HCT116 (cell line): ENCODE results near the gene COL18A1. TPM values are rescaled to one million over a fixed set of nuclear protein-coding genes. Genes with fewer than 3 reads are reported as not detected.

Experiments
- ATAC-seq: fragments of 200-7000 bp; cut with Tn5 transposase; 2 replicates; pipeline ENCODE4 v1.9.1; 2020; ENCODE audit warnings: mild to moderate bottlenecking, moderate library complexity
- BruUV-seq: library from RNA; stranded (reverse); fragments of 400-500 nt; replicated peaks from 2 replicates; lab custom pipeline; 2021; lab: Mats Ljungman, UMichigan
- CTCF ChIA-PET: fragments of 300-600 bp; sonication (Branson Sonifier 250); formaldehyde crosslinking; loops from one replicate; lab custom pipeline; 2021; ENCODE audit warnings: antibody characterized with exemption; lab: Charles Lee
- POLR2A ChIA-PET: fragments of 300-600, 350-600 bp; sonication (Branson Sonifier 250); formaldehyde crosslinking; loops from one replicate; lab custom pipeline; 2021; ENCODE audit warnings: antibody characterized with exemption; lab: Charles Lee
- RAD21 ChIA-PET, 2 experiments: fragments of 300-600 bp; sonication (Branson Sonifier 250); formaldehyde crosslinking; loops; one replicate each; lab custom pipeline; 2023; ENCODE audit warnings: low total read pairs in 2 of 2; ENCODE audit not compliant: uncharacterized antibody in 2 of 2, unreplicated experiment in 2 of 2, low non-redundant PET in 1 of 2; lab: Charles Lee
- DNase-seq: peaks from one replicate; pipeline ENCODE4 v3.0.0-alpha.2; 2010; ENCODE audit warnings: low read depth, low spot score
- H2AFZ ChIP-seq: fragments of 200-600 bp; shearing (Covaris generic), sonication (generic); 2 replicates; pipeline ENCODE4 v1.6.1; 2017; ENCODE audit warnings: low read depth, mixed run types, mixed read lengths, antibody characterized with exemption, low read length; ENCODE audit not compliant: poor library complexity, severe bottlenecking
- H3K27ac ChIP-seq: 2 replicates; pipeline ENCODE4 v1.5.1; 2012; ENCODE audit warnings: low read depth, low read length
- H3K27me3 ChIP-seq: fragments of 200-600 bp; sonication (generic); 2 replicates; pipeline ENCODE4 v1.6.1; 2016; ENCODE audit warnings: mixed run types, low read length, mixed read lengths; ENCODE audit not compliant: insufficient read depth
- H3K36me3 ChIP-seq, 2 experiments: fragments of 200-500 bp in 1 of 2; fragments of 200-600 bp in 1 of 2; sonication (Bioruptor generic) in 1 of 2; sonication (generic) in 1 of 2; 2 replicates each; pipeline versions ENCODE4 v1.5.1 to v1.6.1; 2014 to 2016; ENCODE audit warnings: low read length in 2 of 2, inconsistent platforms in 1 of 2, mixed read lengths in 1 of 2, mixed run types in 1 of 2; ENCODE audit not compliant: insufficient read depth in 2 of 2, control insufficient read depth in 1 of 2
- H3K4me1 ChIP-seq, 2 experiments: fragments of 200-600 bp in 1 of 2; sonication (generic) in 1 of 2; 2 replicates each; pipeline versions ENCODE4 v1.5.1 to v1.6.1; 2012 to 2017; ENCODE audit warnings: low read length in 2 of 2, inconsistent platforms in 1 of 2, mild to moderate bottlenecking in 1 of 2, mixed read lengths in 1 of 2, mixed run types in 1 of 2, moderate library complexity in 1 of 2; ENCODE audit not compliant: insufficient read depth in 2 of 2, control insufficient read depth in 1 of 2
- H3K4me2 ChIP-seq: fragments of 200-600 bp; sonication (generic); 2 replicates; pipeline ENCODE4 v1.6.1; 2017; ENCODE audit warnings: mixed run types, low read length, mixed read lengths
- H3K4me3 ChIP-seq, 2 experiments: fragments of 200-600 bp in 1 of 2; sonication (generic) in 1 of 2; replicated peaks in 1 of 2; 2 replicates each; pipeline ENCODE4 v1.5.1; 2011 to 2016; ENCODE audit warnings: low read length in 2 of 2, control low read depth in 1 of 2, low read depth in 1 of 2, mild to moderate bottlenecking in 1 of 2, mixed read lengths in 1 of 2, mixed run types in 1 of 2
- H3K79me2 ChIP-seq: fragments of 200-600 bp; sonication (generic); 2 replicates; pipeline ENCODE4 v1.6.1; 2017; ENCODE audit warnings: mild to moderate bottlenecking, mixed run types, low read length, moderate library complexity, mixed read lengths; ENCODE audit not compliant: insufficient read depth
- H3K9ac ChIP-seq: fragments of 200-600 bp; sonication (generic); 2 replicates; pipeline ENCODE4 v1.6.1; 2016; ENCODE audit warnings: low read length, mixed read lengths
- H3K9me2 ChIP-seq: fragments of 200-600 bp; sonication (generic), shearing (Covaris generic); 2 replicates; pipeline ENCODE4 v1.6.1; 2017; ENCODE audit warnings: mixed run types, mild to moderate bottlenecking, moderate library complexity; ENCODE audit not compliant: insufficient read depth
- H3K9me3 ChIP-seq, 2 experiments: fragments of 200-500 bp in 1 of 2; fragments of 200-600 bp in 1 of 2; sonication (Bioruptor generic) in 1 of 2; sonication (generic) in 1 of 2; 2 replicates each; pipeline ENCODE4 v1.6.1; 2014 to 2017; ENCODE audit warnings: low read length in 2 of 2, mixed read lengths in 2 of 2, inconsistent platforms in 1 of 2, low read depth in 1 of 2, mild to moderate bottlenecking in 1 of 2, mixed run types in 1 of 2, moderate library complexity in 1 of 2; ENCODE audit not compliant: control insufficient read depth in 1 of 2, insufficient read depth in 1 of 2
- H4K20me1 ChIP-seq: fragments of 200-600 bp; sonication (generic), shearing (Covaris generic); 2 replicates; pipeline ENCODE4 v1.6.1; 2017; ENCODE audit warnings: mixed run types, mild to moderate bottlenecking, moderate library complexity; ENCODE audit not compliant: insufficient read depth
- ATF3 ChIP-seq: IDR thresholded peaks from 2 replicates; pipeline ENCODE4 v1.6.1; 2012
- CBX3 ChIP-seq: IDR thresholded peaks from 2 replicates; pipeline ENCODE4 v1.6.1; 2012; ENCODE audit warnings: low read depth
- CEBPB ChIP-seq: IDR thresholded peaks from 2 replicates; pipeline ENCODE4 v1.6.1; 2012; ENCODE audit warnings: low read depth
- ELF1 ChIP-seq: IDR thresholded peaks from 2 replicates; pipeline ENCODE4 v1.6.1; 2012; ENCODE audit warnings: low read depth, borderline replicate concordance
- EZH2 ChIP-seq: fragments of 200-600 bp; sonication (generic); IDR thresholded peaks from 2 replicates; pipeline ENCODE4 v1.6.1; 2017; ENCODE audit warnings: antibody characterized with exemption, mixed run types
- EZH2phosphoT487 ChIP-seq: fragments of 200-600 bp; IDR thresholded peaks from 2 replicates; pipeline ENCODE4 v1.6.1; 2018; ENCODE audit warnings: antibody characterized with exemption, borderline replicate concordance
- FOSL1 ChIP-seq: IDR thresholded peaks from 2 replicates; pipeline ENCODE4 v1.6.1; 2012; ENCODE audit warnings: low read depth
- MAX ChIP-seq: IDR thresholded peaks from 2 replicates; pipeline ENCODE4 v1.6.1; 2012
- POLR2A ChIP-seq: IDR thresholded peaks from 2 replicates; pipeline ENCODE4 v1.7.0; 2011; ENCODE audit warnings: borderline replicate concordance; ENCODE audit not compliant: insufficient read depth, insufficient read length; ENCODE audit errors: extremely low read depth
- POLR2AphosphoS5 ChIP-seq: IDR thresholded peaks from 2 replicates; pipeline ENCODE4 v1.6.1; 2011; ENCODE audit warnings: mild to moderate bottlenecking, low read depth, low read length, moderate library complexity
- REST ChIP-seq: IDR thresholded peaks from 2 replicates; pipeline ENCODE4 v1.6.1; 2012; ENCODE audit warnings: low read depth
- SIN3A ChIP-seq: IDR thresholded peaks from 2 replicates; pipeline ENCODE4 v1.6.1; 2012; ENCODE audit warnings: low read depth
- SP1 ChIP-seq: IDR thresholded peaks from 2 replicates; pipeline ENCODE4 v1.6.1; 2012; ENCODE audit warnings: low read depth
- SRF ChIP-seq: IDR thresholded peaks from 2 replicates; pipeline ENCODE4 v1.6.1; 2012; ENCODE audit warnings: low read depth
- TCF7L2 ChIP-seq: IDR thresholded peaks from 2 replicates; pipeline ENCODE4 v1.7.0; 2011; ENCODE audit warnings: borderline replicate concordance, inconsistent platforms; ENCODE audit not compliant: insufficient read depth, insufficient read length; ENCODE audit errors: extremely low read depth
- YY1 ChIP-seq: IDR thresholded peaks from 2 replicates; pipeline ENCODE4 v1.6.1; 2011; ENCODE audit warnings: low read length, low read depth, moderate library complexity, mild to moderate bottlenecking; ENCODE audit not compliant: insufficient replicate concordance; ENCODE audit errors: extremely low read depth
- ZBTB33 ChIP-seq: IDR thresholded peaks from 2 replicates; pipeline ENCODE4 v1.6.1; 2011; ENCODE audit warnings: mild to moderate bottlenecking, low read length, moderate library complexity; ENCODE audit not compliant: insufficient replicate concordance; ENCODE audit errors: extremely low read depth
- ZFX ChIP-seq: fragments of 450-650 bp; IDR thresholded peaks from 2 replicates; pipeline ENCODE4 v1.6.1; 2017
- ZNF274 ChIP-seq: fragments of 200-500 bp; sonication (Bioruptor generic); IDR thresholded peaks from 2 replicates; pipeline ENCODE4 v1.6.1; 2014; ENCODE audit warnings: mild to moderate bottlenecking, low read depth, low read length, inconsistent platforms
- intact Hi-C: fragments of 100-400 bp; cut with micrococcal nuclease; formaldehyde crosslinking; loops from 2 replicates; pipeline ENCODE4 v1.10.0; 2022
- total RNA-seq: library from RNA; stranded (reverse); gene quantifications from one replicate; pipeline ENCODE4 v1.2.1, GENCODE V29; 2021; ENCODE audit not compliant: unreplicated experiment

The COL18A1 gene
- total RNA-seq, 1 experiment from 2014 or later, result 59.5 TPM

- H3K27ac ChIP-seq, result no peak overlapping the region
- RAD21 ChIA-PET, result no interaction called here
- peaks cover 5% of the 10 kb centered on the region; the same call in 1 of the 2 replicates for H3K79me2 ChIP-seq
- intact Hi-C loops, result no loop called here
- H3K4me2 ChIP-seq, result no peak overlapping the region
- ATAC-seq (no peak), DNase-seq (no peak)
- no peaks in the 10 kb centered on the region for H3K36me3 ChIP-seq
- no peaks in the 10 kb centered on the region for H3K27me3 ChIP-seq
- no peaks in the 10 kb centered on the region for H3K9me2 ChIP-seq
- POLR2A ChIA-PET, result no interaction called here
- H4K20me1 ChIP-seq, result no peaks in the 10 kb centered on the region
- TF ChIP-seq EZH2phosphoT487 (no peak), FOSL1 (no peak), SP1 (no peak), ATF3 (no peak), POLR2A (no peak), ZNF274 (no peak), SRF (no peak), CBX3 (no peak), ZBTB33 (no peak), ZFX (no peak), REST (no peak), TCF7L2 (no peak), EZH2 (no peak), CEBPB (no peak), SIN3A (no peak), MAX (no peak), YY1 (no peak), POLR2AphosphoS5 (no peak), ELF1 (no peak)
- H3K4me1 ChIP-seq, result peaks cover 3 to 13% of the 10 kb centered on the region in 2 experiments; a peak in 2 of 4 replicates
- H3K9ac ChIP-seq, result no peak overlapping the region
- CTCF ChIA-PET, result no interaction called here
- no TSS peak for BruUV-seq
- no peak overlapping the region for H2AFZ ChIP-seq
- H3K9me3 ChIP-seq, result peaks cover 0 to 11% of the 10 kb centered on the region in 2 experiments; a peak in 1 of 4 replicates
- H3K4me3 ChIP-seq, result no peak overlapping the region
Measured at GRCh38 chr21:45456584-45457160, 51.7 kb downstream of the COL18A1 start.
